ENCODE results near the gene MEST. TPM values are rescaled to one million over a fixed set of nuclear protein-coding genes. Genes with fewer than 3 reads are reported as not detected.

Gene MEST
- polyA plus RNA-seq, 1 donor (not counting 4 experiments of a cell fraction or from before 2014, with no cell fraction given), result 5.8 TPM

- H3K27ac ChIP-seq (ENCODE audit: control insufficient read depth, insufficient read depth, low read length), result no peak overlapping the region
- no peaks in the 10 kb centered on the region for H3K4me1 ChIP-seq (ENCODE audit: control insufficient read depth, extremely low read depth, insufficient read depth, low read length)
- no peak overlapping the region for H3K4me2 ChIP-seq (ENCODE audit: control insufficient read depth, extremely low read depth, insufficient read depth, low read depth, low read length)
- H3K9ac ChIP-seq (ENCODE audit: control insufficient read depth, extremely low read depth, insufficient read depth, low read length), result no peak overlapping the region
- H4K20me1 ChIP-seq (ENCODE audit: control insufficient read depth, extremely low read depth, insufficient read depth, low read length), result no peaks in the 10 kb centered on the region
- no peak overlapping the region for H2AFZ ChIP-seq (ENCODE audit: control insufficient read depth, low read length)
- H3K79me2 ChIP-seq (ENCODE audit: control insufficient read depth, insufficient read depth, low read length), result no peaks in the 10 kb centered on the region
- TF ChIP-seq CTCF (optimal IDR thresholded peaks at IDR 0.05 in 1 of 3, IDR thresholded peaks at IDR 0.05 in 1 of 3, conservative IDR thresholded peaks at IDR 0.05 in 1 of 3; ENCODE audit: extremely low read depth in 1 of 3, insufficient read depth in 2 of 3, low read length in 3 of 3), result no peak
- TF ChIP-seq EZH2 (IDR thresholded peaks at IDR 0.05; ENCODE audit: low read length), result no peak
- no peaks in the 10 kb centered on the region for H3K9me3 ChIP-seq (ENCODE audit: control insufficient read depth, low read depth, low read length)
- dilution Hi-C loops (cut with MboI; ENCODE audit: extremely low pct_ligation_motif_present, low sequenced_read_pairs), result no loop called here
- no peaks in the 10 kb centered on the region for H3K36me3 ChIP-seq (ENCODE audit: control insufficient read depth in 2 of 2, extremely low read depth in 1 of 2, insufficient read depth in 2 of 2, low read length in 2 of 2)
- DNase-seq (ENCODE audit: low read depth, low spot score) (no peak), FAIRE-seq (no peak)
- no peak overlapping the region for H3K4me3 ChIP-seq (ENCODE audit: control insufficient read depth in 2 of 3, extremely low read depth in 1 of 3, insufficient read depth in 2 of 3, low read depth in 1 of 3, low read length in 3 of 3)
- no peaks in the 10 kb centered on the region for H3K9me1 ChIP-seq (ENCODE audit: control insufficient read depth, extremely low read depth, insufficient read depth, low read length)
- peaks cover 2% of the 10 kb centered on the region for H3K27me3 ChIP-seq (ENCODE audit: control insufficient read depth, extremely low read depth, insufficient read depth, low read length)
Measured at GRCh38 chr7:130478991-130479390, 12.9 kb upstream of the MEST start.

DNA sequence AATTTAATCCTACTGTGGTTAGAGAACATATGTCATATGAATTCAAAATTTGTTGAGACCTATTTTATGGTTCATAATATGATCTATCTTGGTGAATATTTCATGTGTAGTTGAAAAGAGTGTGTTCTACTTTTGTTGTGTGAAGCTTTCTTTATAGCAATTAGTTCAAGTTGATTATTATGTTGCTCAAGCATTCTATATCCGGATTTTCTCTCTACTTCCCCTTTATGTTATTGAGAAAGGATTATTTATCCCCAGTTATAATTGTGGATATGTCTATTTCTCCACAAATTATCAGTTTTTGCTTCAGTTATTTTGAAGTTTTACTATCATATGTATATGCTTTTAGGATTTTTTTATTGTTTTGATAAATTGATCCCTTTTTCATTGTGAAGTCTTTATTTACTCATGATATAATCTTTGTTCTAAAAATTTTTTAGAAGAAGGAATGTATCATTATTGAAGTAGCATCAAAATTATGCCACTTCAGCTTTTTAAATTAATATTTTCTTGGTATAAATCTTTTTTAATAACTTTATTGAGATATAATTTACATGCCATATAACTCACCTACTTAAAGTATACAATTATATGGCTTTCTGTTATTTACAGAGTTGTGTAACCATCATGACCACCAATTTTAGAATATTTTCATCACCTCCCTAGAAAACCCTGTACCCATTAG is 12.0 kb upstream of the MEST start:
- dilution Hi-C loops (cut with MboI; ENCODE audit: extremely low pct_ligation_motif_present, low sequenced_read_pairs), result no loop called here
- no peak for DNase-seq (ENCODE audit: low read depth, low spot score)
- TF ChIP-seq CTCF (optimal IDR thresholded peaks at IDR 0.05 in 1 of 3, IDR thresholded peaks at IDR 0.05 in 1 of 3, conservative IDR thresholded peaks at IDR 0.05 in 1 of 3; ENCODE audit: extremely low read depth in 1 of 3, insufficient read depth in 2 of 3, low read length in 3 of 3), result no peak
- no peak for TF ChIP-seq EZH2 (IDR thresholded peaks at IDR 0.05; ENCODE audit: low read length)
- Histone ChIP-seq H3K27ac (ENCODE audit: control insufficient read depth, insufficient read depth, low read length) (no peak overlapping the region), H3K36me3 (ENCODE audit: control insufficient read depth in 2 of 2, extremely low read depth in 1 of 2, insufficient read depth in 2 of 2, low read length in 2 of 2) (no peaks in the 10 kb centered on the region), H3K4me2 (ENCODE audit: control insufficient read depth, extremely low read depth, insufficient read depth, low read depth, low read length) (no peak overlapping the region), H3K9ac (ENCODE audit: control insufficient read depth, extremely low read depth, insufficient read depth, low read length) (no peak overlapping the region), H3K9me1 (ENCODE audit: control insufficient read depth, extremely low read depth, insufficient read depth, low read length) (no peaks in the 10 kb centered on the region), H3K9me3 (ENCODE audit: control insufficient read depth, low read depth, low read length) (no peaks in the 10 kb centered on the region), H3K4me3 (ENCODE audit: control insufficient read depth in 2 of 3, extremely low read depth in 1 of 3, insufficient read depth in 2 of 3, low read depth in 1 of 3, low read length in 3 of 3) (no peak overlapping the region), H4K20me1 (ENCODE audit: control insufficient read depth, extremely low read depth, insufficient read depth, low read length) (no peaks in the 10 kb centered on the region), H3K27me3 (ENCODE audit: control insufficient read depth, extremely low read depth, insufficient read depth, low read length) (peaks cover 2% of the 10 kb centered on the region), H3K79me2 (ENCODE audit: control insufficient read depth, insufficient read depth, low read length) (no peaks in the 10 kb centered on the region), H2AFZ (ENCODE audit: control insufficient read depth, low read length) (no peak overlapping the region), H3K4me1 (ENCODE audit: control insufficient read depth, extremely low read depth, insufficient read depth, low read length) (peaks cover 4% of the 10 kb centered on the region)
- FAIRE-seq, result no peak
